Measurements from ENCODE around the gene CSAD. TPM values are rescaled to one million over a fixed set of nuclear protein-coding genes. Genes with fewer than 3 reads are reported as not detected.
A peak's percentile ranks its signal among the peaks of the same experiment; 100 is the strongest.
"Not testable (repeated sequence)": the region's sequence is repeated elsewhere in the genome, so short reads cannot be mapped to it uniquely, and the experiment has no call there.

The CSAD gene
- total and polyA plus RNA-seq, 2 donors (not counting 3 experiments of a cell fraction or from before 2014, with no cell fraction given): 21.1 to 24.4 TPM

- intact Hi-C loops (cut with micrococcal nuclease): no loop called here
- no peaks in the 10 kb centered on the region for H3K9me3 ChIP-seq (replicated peaks; ENCODE audit: control insufficient read depth, insufficient read depth, low read length)
- TF ChIP-seq JUN (IDR thresholded peaks at IDR 0.05; ENCODE audit: borderline replicate concordance, insufficient read depth, insufficient read length, low read depth) (no peak), EZH2 (IDR thresholded peaks at IDR 0.05; ENCODE audit: borderline replicate concordance, low read depth, low read length, severe bottlenecking) (no peak), POLR2A (IDR thresholded peaks at IDR 0.05; ENCODE audit: low read depth, low read length) (no peak), MAX (IDR thresholded peaks at IDR 0.05; ENCODE audit: insufficient read depth, insufficient read length) (no peak), POLR2AphosphoS5 (IDR thresholded peaks at IDR 0.05; ENCODE audit: insufficient read depth, low read depth, low read length) (no peak), CTCF (IDR thresholded peaks at IDR 0.05; ENCODE audit: extremely low read depth in 1 of 2, insufficient read depth in 1 of 2, low read depth in 1 of 2, low read length in 2 of 2) (no peak), MYC (IDR thresholded peaks at IDR 0.05; ENCODE audit: low read depth, low read length) (no peak), FOS (IDR thresholded peaks at IDR 0.05; ENCODE audit: borderline replicate concordance, insufficient read depth, low read length) (no peak), GATA2 (IDR thresholded peaks at IDR 0.05; ENCODE audit: insufficient read depth, insufficient read length, low read depth, low read length) (no peak)
- dilution Hi-C loops (cut with MboI; ENCODE audit: extremely low pct_ligation_motif_present, low sequenced_read_pairs): no loop called here
- no peaks in the 10 kb centered on the region for H3K4me1 ChIP-seq (ENCODE audit: control insufficient read depth, extremely low read depth, insufficient read depth, low read length)
- no peaks in the 10 kb centered on the region for H4K20me1 ChIP-seq (replicated peaks; ENCODE audit: control insufficient read depth, extremely low read depth, insufficient read depth, low read length)
- no peak overlapping the region for H3K27ac ChIP-seq (ENCODE audit: insufficient read depth, low read depth, low read length)
- no TSS peak for BruUV-seq (replicated peaks)
- H3K9ac ChIP-seq (replicated peaks; ENCODE audit: extremely low read depth, insufficient read depth, low read length): no peak overlapping the region
- H3K9me1 ChIP-seq (replicated peaks; ENCODE audit: control insufficient read depth, extremely low read depth, insufficient read depth, low read length): no peaks in the 10 kb centered on the region
- no peaks in the 10 kb centered on the region for H3K27me3 ChIP-seq (ENCODE audit: control insufficient read depth in 2 of 2, insufficient read depth in 2 of 2, low read length in 2 of 2)
- no peak overlapping the region for H2AFZ ChIP-seq (ENCODE audit: low read depth, low read length)
- no peak overlapping the region for H3K4me2 ChIP-seq (ENCODE audit: insufficient read depth, low read length)
- FAIRE-seq (peak; percentile 4), DNase-seq (ENCODE audit: low read depth, low spot score) (no peak)
- ChIA-PET CTCF (no interaction called here), POLR2A (no interaction called here)
- H3K36me3 ChIP-seq (ENCODE audit: control insufficient read depth in 2 of 2, extremely low read depth in 1 of 2, insufficient read depth in 2 of 2, low read length in 2 of 2): no peaks in the 10 kb centered on the region
- no peak overlapping the region for H3K4me3 ChIP-seq (replicated peaks in 1 of 3; ENCODE audit: insufficient read depth in 1 of 3, low read depth in 1 of 3, low read length in 3 of 3)
- H3K79me2 ChIP-seq (ENCODE audit: control insufficient read depth, insufficient read depth, low read length): no peaks in the 10 kb centered on the region
Measured at GRCh38 chr12:53204351-53204750, 23.6 kb upstream of the CSAD start.

GRCh38 chr12:53202316-53202715, 21.6 kb upstream of the CSAD start:
- H2AFZ ChIP-seq (ENCODE audit: low read depth, low read length); BruUV-seq (replicated peaks); H3K27ac ChIP-seq (ENCODE audit: insufficient read depth, low read depth, low read length); POLR2A ChIA-PET; H3K36me3 ChIP-seq (ENCODE audit: control insufficient read depth in 2 of 2, extremely low read depth in 1 of 2, insufficient read depth in 2 of 2, low read length in 2 of 2); DNase-seq (ENCODE audit: low read depth, low spot score); H3K9me3 ChIP-seq (replicated peaks; ENCODE audit: control insufficient read depth, insufficient read depth, low read length); FAIRE-seq; H3K9ac ChIP-seq (replicated peaks; ENCODE audit: extremely low read depth, insufficient read depth, low read length); H4K20me1 ChIP-seq (replicated peaks; ENCODE audit: control insufficient read depth, extremely low read depth, insufficient read depth, low read length); H3K79me2 ChIP-seq (ENCODE audit: control insufficient read depth, insufficient read depth, low read length); dilution Hi-C loops (cut with MboI; ENCODE audit: extremely low pct_ligation_motif_present, low sequenced_read_pairs); intact Hi-C loops (cut with micrococcal nuclease); H3K27me3 ChIP-seq (ENCODE audit: control insufficient read depth in 2 of 2, insufficient read depth in 2 of 2, low read length in 2 of 2); H3K4me2 ChIP-seq (ENCODE audit: insufficient read depth, low read length); H3K4me1 ChIP-seq (ENCODE audit: control insufficient read depth, extremely low read depth, insufficient read depth, low read length); H3K9me1 ChIP-seq (replicated peaks; ENCODE audit: control insufficient read depth, extremely low read depth, insufficient read depth, low read length); H3K4me3 ChIP-seq (replicated peaks in 1 of 3; ENCODE audit: insufficient read depth in 1 of 3, low read depth in 1 of 3, low read length in 3 of 3): not testable (repeated sequence)
- CTCF ChIA-PET: interaction anchor here (1.0 to 1.5 kb wide), 6 partner anchors 8 to 136 kb away, joined by 3 to 8 read pairs (median 4); no protein-coding TSS in a partner anchor

All from endothelial cell of umbilical vein (primary cell).